ENCODE results near the gene TNFRSF18. TPM values are rescaled to one million over a fixed set of nuclear protein-coding genes. Genes with fewer than 3 reads are reported as not detected.

TNFRSF18 gene
- total and polyA plus RNA-seq, 7 donors, result 0.04 to 0.76 (median 0.20) TPM; not detected in 3

- Histone ChIP-seq H3K36me3 (ENCODE audit: insufficient read depth in 1 of 2, low read depth in 1 of 2) (no peaks in the 10 kb centered on the region), H3K27me3 (ENCODE audit: insufficient read depth in 3 of 3, low read length in 2 of 3) (no peaks in the 10 kb centered on the region), H3K4me3 (no peak overlapping the region), H3K9me3 (peaks cover 15% of the 10 kb centered on the region), H3K27ac (no peak overlapping the region), H3K4me1 (no peaks in the 10 kb centered on the region)
- intact Hi-C loops (cut with DNase I), result no loop called here
- 83 to 89% (median 87%) methylated on average over 11 of the region's 11 CpGs for WGBS, 3 donors
- no peak for TF ChIP-seq CTCF (IDR thresholded peaks at IDR 0.05)
- DNase-seq (no peak), ATAC-seq (no peak)
These were observed 14.7 kb downstream of the TNFRSF18 start for GRCh38 chr1:1191734-1192133.

GRCh38 chr1:1189111-1189510, 17.3 kb downstream of the TNFRSF18 start:
- ATAC-seq (no peak), DNase-seq (no peak)
- TF ChIP-seq CTCF (IDR thresholded peaks at IDR 0.05), result no peak
- Histone ChIP-seq H3K9me3 (peaks cover 2% of the 10 kb centered on the region), H3K27ac (no peak overlapping the region), H3K36me3 (ENCODE audit: insufficient read depth in 1 of 2, low read depth in 1 of 2) (no peaks in the 10 kb centered on the region), H3K4me3 (no peak overlapping the region), H3K27me3 (ENCODE audit: insufficient read depth in 3 of 3, low read length in 2 of 3) (no peaks in the 10 kb centered on the region), H3K4me1 (no peaks in the 10 kb centered on the region)
- WGBS, 3 donors, result 74 to 85% (median 77%) methylated on average over 5 of the region's 5 CpGs
- intact Hi-C loops (cut with DNase I), result no loop called here

GRCh38 chr1:1187938-1188337, 18.5 kb downstream of the TNFRSF18 start:
- DNase-seq (no peak), ATAC-seq (no peak)
- Histone ChIP-seq H3K4me1 (no peaks in the 10 kb centered on the region), H3K4me3 (no peak overlapping the region), H3K27ac (no peak overlapping the region), H3K27me3 (ENCODE audit: insufficient read depth in 3 of 3, low read length in 2 of 3) (peaks cover 0 to 4% (median 2%) of the 10 kb centered on the region in 3 donors), H3K36me3 (ENCODE audit: insufficient read depth in 1 of 2, low read depth in 1 of 2) (no peaks in the 10 kb centered on the region), H3K9me3 (no peaks in the 10 kb centered on the region)
- TF ChIP-seq CTCF (IDR thresholded peaks at IDR 0.05), result no peak
- intact Hi-C loops (cut with DNase I), result no loop called here

- Histone ChIP-seq H3K36me3 (ENCODE audit: insufficient read depth in 1 of 2, low read depth in 1 of 2) (no peaks in the 10 kb centered on the region), H3K9me3 (no peaks in the 10 kb centered on the region), H3K27me3 (ENCODE audit: insufficient read depth in 3 of 3, low read length in 2 of 3) (peaks cover 0 to 20% (median 2%) of the 10 kb centered on the region in 3 donors), H3K27ac (no peak overlapping the region), H3K4me3 (no peak overlapping the region), H3K4me1 (no peaks in the 10 kb centered on the region)
- DNase-seq, result peak in 1 of 2 donors; percentile 13
- ATAC-seq, result no peak
- intact Hi-C loops (cut with DNase I), result no loop called here
- 39 to 58% (median 48%) methylated on average over 31 of the region's 31 CpGs for WGBS, 3 donors
- no peak for TF ChIP-seq CTCF (IDR thresholded peaks at IDR 0.05)
These were observed 21.2 kb downstream of the TNFRSF18 start for GRCh38 chr1:1185101-1185765.

Measured in psoas muscle (tissue), 8 donors.